HCT116 (cell line): ENCODE measurements around the gene SMYD3.

ENCODE experiments used
- POLR2AphosphoS5 ChIP-seq: IDR thresholded peaks from 2 replicates; pipeline ENCODE4 v1.6.1; 2011; ENCODE audit warnings: mild to moderate bottlenecking, low read depth, low read length, moderate library complexity
- YY1 ChIP-seq: IDR thresholded peaks from 2 replicates; pipeline ENCODE4 v1.6.1; 2011; ENCODE audit warnings: low read length, low read depth, moderate library complexity, mild to moderate bottlenecking; ENCODE audit not compliant: insufficient replicate concordance; ENCODE audit errors: extremely low read depth
- ZFX ChIP-seq: fragments of 450-650 bp; IDR thresholded peaks from 2 replicates; pipeline ENCODE4 v1.6.1; 2017

DNA sequence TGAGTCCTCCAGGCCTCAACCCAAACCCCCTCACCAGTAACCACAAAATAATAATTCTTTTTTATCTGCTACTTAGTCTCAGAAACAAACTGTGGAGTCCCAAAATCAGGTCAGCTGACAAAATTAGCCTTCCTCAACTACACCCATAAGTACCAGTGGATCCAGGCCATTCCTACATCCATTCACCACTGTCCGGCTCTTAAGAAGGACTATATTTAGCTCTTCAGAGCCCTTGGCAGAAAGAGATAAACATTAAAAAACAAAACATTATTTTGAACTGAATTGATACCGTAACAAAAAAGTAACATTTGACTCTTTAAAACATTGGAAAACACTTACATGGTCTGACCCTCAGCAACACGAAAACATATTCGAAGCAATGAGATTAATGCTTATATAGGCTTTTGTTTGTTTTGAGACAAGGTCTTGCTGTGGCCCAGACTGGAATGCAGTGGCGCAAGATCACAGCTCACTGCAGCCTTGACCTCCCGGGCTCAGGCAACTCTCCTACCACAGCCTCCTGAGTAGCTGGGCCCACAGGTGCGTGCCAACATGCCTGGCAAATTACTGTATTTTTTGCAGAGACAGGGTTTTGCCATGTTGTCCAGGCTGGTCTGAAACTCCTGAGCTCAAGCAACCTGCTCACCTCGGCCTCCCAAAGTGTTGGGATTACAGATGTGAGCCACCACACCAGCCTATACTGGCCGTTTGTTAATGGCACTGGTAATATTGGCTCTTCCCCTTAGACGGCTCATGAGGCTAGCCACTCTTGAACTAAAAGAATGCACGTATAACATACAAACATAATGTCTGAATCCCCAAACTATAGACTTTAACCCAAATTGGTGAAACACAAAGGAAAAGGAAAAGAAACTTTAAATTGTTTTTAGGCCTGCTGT lies 330.7 kb downstream of the SMYD3 start:
- TF ChIP-seq ZFX = no peak
- TF ChIP-seq YY1 = no peak
- no peak for TF ChIP-seq POLR2AphosphoS5
